ENCODE measurements around the gene RAB3IL1.

Gene RAB3IL1

DNA sequence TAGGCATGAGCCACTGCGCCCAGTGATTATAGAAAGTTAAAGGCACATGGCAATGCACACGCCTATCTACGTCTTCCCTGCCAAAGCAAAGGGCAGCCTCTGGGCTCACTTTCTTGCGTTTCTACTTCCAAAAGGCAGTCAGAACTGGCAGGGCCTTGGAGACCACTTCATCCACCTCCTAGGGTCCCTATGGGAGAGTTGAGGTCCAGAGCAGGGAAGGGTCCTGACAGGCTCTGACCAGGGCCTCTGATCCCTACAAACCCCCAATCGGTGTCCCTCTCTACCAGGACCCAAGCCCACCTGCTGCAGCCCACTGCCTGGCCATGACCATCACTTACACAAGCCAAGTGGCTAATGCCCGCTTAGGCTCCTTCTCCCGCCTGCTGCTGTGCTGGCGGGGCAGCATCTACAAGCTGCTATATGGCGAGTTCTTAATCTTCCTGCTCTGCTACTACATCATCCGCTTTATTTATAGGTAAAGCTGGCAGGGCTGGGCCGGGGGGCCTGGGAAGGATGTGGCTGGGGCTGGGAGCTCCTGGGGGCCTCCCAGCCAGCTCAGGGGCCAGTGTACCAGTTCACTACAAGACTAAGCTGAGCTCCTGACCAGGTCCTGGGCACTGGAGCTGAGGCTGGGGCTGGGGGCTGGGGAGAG is 34.2 kb upstream of the RAB3IL1 start:
- Histone ChIP-seq H3K27ac (ENCODE audit: low read depth, low read length) (no peak overlapping the region), H3K4me3 (ENCODE audit: low read depth, low read length) (no peak overlapping the region), H3K4me1 (ENCODE audit: control insufficient read depth, insufficient read depth, low read length, unreplicated experiment) (peaks cover 26% of the 10 kb centered on the region), H3K36me3 (ENCODE audit: insufficient read depth, low read length) (no peaks in the 10 kb centered on the region), H3K79me2 (ENCODE audit: control insufficient read depth, insufficient read depth, low read length, unreplicated experiment) (peaks cover 6% of the 10 kb centered on the region), H2AFZ (ENCODE audit: low read length, unreplicated experiment) (no peak overlapping the region), H3K27me3 (ENCODE audit: insufficient read depth, low read length) (no peaks in the 10 kb centered on the region)

DNA sequence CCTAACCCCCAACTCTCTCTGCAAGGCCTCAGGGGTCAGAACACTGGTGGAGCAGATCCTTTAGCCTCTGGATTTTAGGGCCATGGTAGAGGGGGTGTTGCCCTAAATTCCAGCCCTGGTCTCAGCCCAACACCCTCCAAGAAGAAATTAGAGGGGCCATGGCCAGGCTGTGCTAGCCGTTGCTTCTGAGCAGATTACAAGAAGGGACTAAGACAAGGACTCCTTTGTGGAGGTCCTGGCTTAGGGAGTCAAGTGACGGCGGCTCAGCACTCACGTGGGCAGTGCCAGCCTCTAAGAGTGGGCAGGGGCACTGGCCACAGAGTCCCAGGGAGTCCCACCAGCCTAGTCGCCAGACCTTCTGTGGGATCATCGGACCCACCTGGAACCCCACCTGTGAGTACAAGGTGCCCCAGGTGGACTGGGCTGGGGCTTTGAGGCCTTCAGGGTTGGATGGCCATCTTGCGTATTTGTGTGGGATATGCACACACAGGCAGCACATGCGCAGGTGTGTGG is 32.7 kb upstream of the RAB3IL1 start, which contains the start of gene BEST1:
BEST1 (plus strand) TSS at position 317 of the 513 bp plus-strand sequence. CDS start 1,456 bp downstream, outside the sequence.
- peak within 1 kb of the TSS; percentile 28 for H2AFZ ChIP-seq (ENCODE audit: low read length, unreplicated experiment)

DNA sequence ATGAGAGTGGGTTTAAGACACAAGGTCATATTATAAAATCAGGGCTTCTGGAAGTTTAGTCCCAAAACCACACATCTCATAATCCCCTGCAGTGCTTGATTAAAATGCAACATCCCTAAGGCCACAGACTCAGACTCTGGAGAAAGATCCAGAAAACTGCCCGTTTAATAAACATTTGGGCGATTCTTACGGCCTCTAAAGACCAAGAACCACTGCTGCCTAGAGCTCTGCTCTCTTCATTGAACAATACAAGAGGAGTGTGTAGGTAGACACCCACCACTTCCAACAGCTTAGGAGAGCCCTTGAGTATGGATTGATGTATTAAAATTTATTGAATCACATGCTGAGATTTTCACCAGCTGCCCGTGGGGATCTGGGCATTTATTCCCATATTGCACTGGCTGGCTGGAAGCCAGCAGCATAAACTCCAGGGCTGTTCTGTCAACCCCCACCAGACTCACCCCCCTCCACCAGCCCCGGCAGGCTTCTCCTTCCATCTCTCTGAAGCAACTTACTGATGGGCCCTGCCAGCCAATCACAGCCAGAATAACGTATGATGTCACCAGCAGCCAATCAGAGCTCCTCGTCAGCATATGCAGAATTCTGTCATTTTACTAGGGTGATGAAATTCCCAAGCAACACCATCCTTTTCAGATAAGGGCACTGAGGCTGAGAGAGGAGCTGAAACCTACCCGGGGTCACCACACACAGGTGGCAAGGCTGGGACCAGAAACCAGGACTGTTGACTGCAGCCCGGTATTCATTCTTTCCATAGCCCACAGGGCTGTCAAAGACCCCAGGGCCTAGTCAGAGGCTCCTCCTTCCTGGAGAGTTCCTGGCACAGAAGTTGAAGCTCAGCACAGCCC is 32.0 kb upstream of the RAB3IL1 start:
- Histone ChIP-seq H3K36me3 (ENCODE audit: insufficient read depth, low read length) (no peaks in the 10 kb centered on the region), H3K27ac (ENCODE audit: low read depth, low read length) (peak overlapping the region; percentile 43), H3K4me3 (ENCODE audit: low read depth, low read length) (no peak overlapping the region), H3K79me2 (ENCODE audit: control insufficient read depth, insufficient read depth, low read length, unreplicated experiment) (no peaks in the 10 kb centered on the region), H2AFZ (ENCODE audit: low read length, unreplicated experiment) (peak overlapping the region; percentile 28), H3K4me1 (ENCODE audit: control insufficient read depth, insufficient read depth, low read length, unreplicated experiment) (peaks cover 21% of the 10 kb centered on the region), H3K27me3 (ENCODE audit: insufficient read depth, low read length) (no peaks in the 10 kb centered on the region)

More for the DNA sequence above, 32.7 kb upstream of the RAB3IL1 start, which contains the start of gene BEST1:
- H3K27ac ChIP-seq (ENCODE audit: low read depth, low read length) = peak within 1 kb of the TSS; percentile 43
- H3K4me3 ChIP-seq (ENCODE audit: low read depth, low read length) = no peak within 1 kb of the TSS
- H3K79me2 ChIP-seq (ENCODE audit: control insufficient read depth, insufficient read depth, low read length, unreplicated experiment) = no peaks in the 10 kb centered on the region
- no peaks in the 10 kb centered on the region for H3K36me3 ChIP-seq (ENCODE audit: insufficient read depth, low read length)
- H3K27me3 ChIP-seq (ENCODE audit: insufficient read depth, low read length) = no peaks in the 10 kb centered on the region
- H3K4me1 ChIP-seq (ENCODE audit: control insufficient read depth, insufficient read depth, low read length, unreplicated experiment) = peaks cover 26% of the 10 kb centered on the region

DNA sequence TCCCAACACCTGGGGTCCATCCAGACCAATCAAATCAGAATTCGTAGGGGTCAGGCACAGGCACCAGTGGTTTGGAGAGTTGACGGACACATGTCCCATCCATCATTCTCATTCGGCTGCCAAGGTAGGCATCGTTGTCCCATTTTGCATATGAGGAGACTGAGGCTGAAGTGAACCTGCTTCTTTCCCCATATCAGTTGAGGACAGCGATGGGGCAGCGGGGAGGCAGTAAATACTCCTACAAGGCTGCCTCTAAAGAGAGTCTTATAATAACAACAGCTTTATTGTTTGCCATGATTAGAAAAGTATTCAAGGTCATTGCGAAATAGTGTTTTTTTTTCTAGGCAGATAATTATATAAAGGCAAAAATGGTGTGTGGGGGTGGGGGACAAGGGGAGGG is 31.1 kb upstream of the RAB3IL1 start:
- Histone ChIP-seq H3K36me3 (ENCODE audit: insufficient read depth, low read length) (no peaks in the 10 kb centered on the region), H3K79me2 (ENCODE audit: control insufficient read depth, insufficient read depth, low read length, unreplicated experiment) (no peaks in the 10 kb centered on the region), H3K4me1 (ENCODE audit: control insufficient read depth, insufficient read depth, low read length, unreplicated experiment) (peaks cover 21% of the 10 kb centered on the region), H3K4me3 (ENCODE audit: low read depth, low read length) (no peak overlapping the region), H3K27me3 (ENCODE audit: insufficient read depth, low read length) (no peaks in the 10 kb centered on the region), H3K27ac (ENCODE audit: low read depth, low read length) (no peak overlapping the region), H2AFZ (ENCODE audit: low read length, unreplicated experiment) (no peak overlapping the region)

DNA sequence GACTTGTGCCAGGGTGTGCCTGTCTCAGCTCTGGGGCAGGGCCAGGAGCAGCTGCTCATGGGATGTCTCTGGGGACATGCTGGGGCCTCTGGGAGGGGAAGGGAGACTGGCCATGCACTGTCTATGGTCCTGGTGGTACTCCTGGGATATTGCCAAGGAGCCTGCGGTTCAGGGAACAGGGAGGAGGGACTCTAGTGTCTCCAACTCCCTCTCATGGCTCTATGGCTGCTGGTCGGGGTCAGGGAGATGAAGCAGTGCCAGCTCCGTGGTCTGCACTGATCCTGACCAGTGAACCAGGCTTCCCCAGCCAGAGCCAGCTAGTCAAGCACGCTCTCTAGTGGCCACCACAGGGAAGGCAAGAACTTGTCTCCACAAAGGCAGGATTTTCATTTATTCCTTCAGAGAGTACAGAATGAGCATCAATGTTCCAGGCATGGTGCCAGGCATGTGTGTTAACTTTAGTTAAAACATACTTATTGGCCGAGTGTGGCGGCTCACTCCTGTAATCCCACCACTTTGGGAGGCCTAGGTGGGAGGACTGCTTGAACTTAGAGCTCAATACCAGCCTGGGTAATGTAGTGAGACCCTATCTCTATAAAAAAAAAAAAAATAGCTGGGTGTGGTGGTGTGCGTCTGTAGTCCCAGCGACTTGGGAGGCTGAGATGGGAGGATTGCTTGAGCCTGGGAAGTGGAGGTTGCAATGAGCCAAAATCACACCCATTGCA is 30.3 kb upstream of the RAB3IL1 start:
- H3K36me3 ChIP-seq (ENCODE audit: insufficient read depth, low read length) = no peaks in the 10 kb centered on the region
- no peak overlapping the region for H3K27ac ChIP-seq (ENCODE audit: low read depth, low read length)
- 0 out of 2 replicates have a peak, but pooled peaks cover 4% of the 10 kb centered on the region for H3K27me3 ChIP-seq (ENCODE audit: insufficient read depth, low read length)
- no peaks in the 10 kb centered on the region for H3K79me2 ChIP-seq (ENCODE audit: control insufficient read depth, insufficient read depth, low read length, unreplicated experiment)
- H2AFZ ChIP-seq (ENCODE audit: low read length, unreplicated experiment) = no peak overlapping the region
- no peak overlapping the region for H3K4me3 ChIP-seq (ENCODE audit: low read depth, low read length)
- peaks cover 21% of the 10 kb centered on the region for H3K4me1 ChIP-seq (ENCODE audit: control insufficient read depth, insufficient read depth, low read length, unreplicated experiment)

DNA sequence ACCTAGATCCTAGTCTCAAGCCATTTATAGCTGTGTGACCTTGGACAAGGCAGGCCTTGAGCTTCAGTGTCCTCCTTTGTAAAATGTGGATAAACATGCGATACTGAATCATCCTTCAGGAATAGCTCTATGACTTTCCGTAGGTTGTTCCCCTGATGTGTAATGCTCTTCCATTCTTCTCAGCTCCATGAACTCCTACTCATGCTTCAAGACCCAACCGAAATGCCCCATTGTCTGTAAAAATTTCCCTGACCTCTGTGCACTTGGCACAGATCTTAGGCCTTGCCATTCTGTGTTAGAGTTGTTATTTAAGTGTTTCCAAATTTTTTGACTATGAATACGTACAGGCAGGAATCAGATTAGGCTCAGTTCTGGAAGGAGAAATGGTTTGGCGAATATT is 29.5 kb upstream of the RAB3IL1 start:
- Histone ChIP-seq H2AFZ (ENCODE audit: low read length, unreplicated experiment) (no peak overlapping the region), H3K4me3 (ENCODE audit: low read depth, low read length) (no peak overlapping the region), H3K27ac (ENCODE audit: low read depth, low read length) (no peak overlapping the region), H3K36me3 (ENCODE audit: insufficient read depth, low read length) (no peaks in the 10 kb centered on the region), H3K27me3 (ENCODE audit: insufficient read depth, low read length) (0 out of 2 replicates have a peak, but pooled peaks cover 5% of the 10 kb centered on the region), H3K4me1 (ENCODE audit: control insufficient read depth, insufficient read depth, low read length, unreplicated experiment) (peaks cover 21% of the 10 kb centered on the region), H3K79me2 (ENCODE audit: control insufficient read depth, insufficient read depth, low read length, unreplicated experiment) (no peaks in the 10 kb centered on the region)

DNA sequence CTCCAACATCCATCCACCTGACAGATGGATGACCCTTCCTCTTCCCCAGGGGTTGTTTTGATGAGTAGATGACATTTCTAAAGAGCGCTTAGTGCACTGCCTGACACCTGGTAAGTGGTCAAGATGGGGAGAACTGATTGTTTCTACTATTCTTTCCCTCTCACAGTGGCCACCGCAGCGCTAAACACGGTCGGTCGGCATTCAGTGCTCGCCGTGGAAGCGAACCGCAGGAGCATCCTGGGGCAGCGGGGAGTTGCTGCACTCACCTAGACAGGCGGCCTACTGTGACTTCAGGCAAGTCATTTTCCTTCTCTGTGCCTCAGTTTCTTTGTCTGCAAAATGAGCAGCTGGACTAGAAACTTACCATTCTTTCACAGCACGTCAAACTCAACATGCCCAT is 27.8 kb upstream of the RAB3IL1 start:
- H3K4me1 ChIP-seq (ENCODE audit: control insufficient read depth, insufficient read depth, low read length, unreplicated experiment) = peaks cover 19% of the 10 kb centered on the region
- no peaks in the 10 kb centered on the region for H3K36me3 ChIP-seq (ENCODE audit: insufficient read depth, low read length)
- 0 out of 2 replicates have a peak, but pooled peaks cover 5% of the 10 kb centered on the region for H3K27me3 ChIP-seq (ENCODE audit: insufficient read depth, low read length)
- no peak overlapping the region for H3K4me3 ChIP-seq (ENCODE audit: low read depth, low read length)
- no peaks in the 10 kb centered on the region for H3K79me2 ChIP-seq (ENCODE audit: control insufficient read depth, insufficient read depth, low read length, unreplicated experiment)
- H2AFZ ChIP-seq (ENCODE audit: low read length, unreplicated experiment) = no peak overlapping the region
- H3K27ac ChIP-seq (ENCODE audit: low read depth, low read length) = no peak overlapping the region

DNA sequence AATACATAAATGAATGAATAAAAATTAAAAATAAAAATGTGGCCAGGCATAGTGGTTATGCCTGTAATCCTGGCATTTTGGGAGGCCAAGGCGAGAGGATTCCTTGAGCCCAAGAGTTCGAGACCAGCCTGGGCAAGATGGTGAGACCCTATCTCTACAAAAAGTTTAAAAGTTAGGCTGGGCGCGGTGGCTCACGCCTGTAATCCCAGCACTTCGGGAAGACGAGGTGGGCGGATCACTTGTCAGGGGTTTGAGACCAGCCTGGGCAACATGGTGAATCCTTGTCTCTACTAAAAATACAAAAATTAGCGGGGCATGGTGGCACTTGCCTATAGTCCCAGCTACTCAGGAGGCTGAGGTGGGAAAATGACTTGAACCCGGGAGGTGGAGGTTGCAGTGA is 23.1 kb upstream of the RAB3IL1 start:
- H3K27me3 ChIP-seq (ENCODE audit: insufficient read depth, low read length) = 0 out of 2 replicates have a peak, but pooled peaks cover 10% of the 10 kb centered on the region

DNA sequence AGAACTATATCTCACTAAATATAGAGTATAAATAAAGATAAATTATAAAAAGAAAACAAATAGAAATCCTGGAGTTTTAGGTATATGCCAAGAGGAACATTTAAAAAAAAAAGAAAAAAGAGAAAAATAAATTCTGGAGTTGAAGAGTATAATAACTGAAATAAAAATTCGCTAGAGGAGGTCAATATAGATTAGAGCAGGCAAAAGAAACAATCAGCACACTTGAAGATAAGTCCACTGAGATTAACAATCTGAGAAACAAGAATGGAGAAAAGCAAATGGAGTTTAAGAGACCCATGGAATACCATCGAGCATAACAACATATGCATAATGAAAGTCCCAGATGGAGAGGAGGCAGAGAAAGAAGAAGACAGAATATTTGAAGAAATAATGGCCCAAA is 18.5 kb upstream of the RAB3IL1 start:
- Histone ChIP-seq H3K27me3 (ENCODE audit: insufficient read depth, low read length) (peaks cover 12% of the 10 kb centered on the region; the same call in 1 of the 2 replicates), H3K36me3 (ENCODE audit: insufficient read depth, low read length) (no peaks in the 10 kb centered on the region), H3K79me2 (ENCODE audit: control insufficient read depth, insufficient read depth, low read length, unreplicated experiment) (no peaks in the 10 kb centered on the region), H3K27ac (ENCODE audit: low read depth, low read length) (no peak overlapping the region), H2AFZ (ENCODE audit: low read length, unreplicated experiment) (no peak overlapping the region), H3K4me3 (ENCODE audit: low read depth, low read length) (no peak overlapping the region), H3K4me1 (ENCODE audit: control insufficient read depth, insufficient read depth, low read length, unreplicated experiment) (no peaks in the 10 kb centered on the region)

More for the DNA sequence above, 23.1 kb upstream of the RAB3IL1 start:
- Histone ChIP-seq H3K27ac (ENCODE audit: low read depth, low read length) (no peak overlapping the region), H3K36me3 (ENCODE audit: insufficient read depth, low read length) (no peaks in the 10 kb centered on the region), H3K4me1 (ENCODE audit: control insufficient read depth, insufficient read depth, low read length, unreplicated experiment) (no peaks in the 10 kb centered on the region), H3K79me2 (ENCODE audit: control insufficient read depth, insufficient read depth, low read length, unreplicated experiment) (no peaks in the 10 kb centered on the region), H2AFZ (ENCODE audit: low read length, unreplicated experiment) (no peak overlapping the region), H3K4me3 (ENCODE audit: low read depth, low read length) (no peak overlapping the region)

DNA sequence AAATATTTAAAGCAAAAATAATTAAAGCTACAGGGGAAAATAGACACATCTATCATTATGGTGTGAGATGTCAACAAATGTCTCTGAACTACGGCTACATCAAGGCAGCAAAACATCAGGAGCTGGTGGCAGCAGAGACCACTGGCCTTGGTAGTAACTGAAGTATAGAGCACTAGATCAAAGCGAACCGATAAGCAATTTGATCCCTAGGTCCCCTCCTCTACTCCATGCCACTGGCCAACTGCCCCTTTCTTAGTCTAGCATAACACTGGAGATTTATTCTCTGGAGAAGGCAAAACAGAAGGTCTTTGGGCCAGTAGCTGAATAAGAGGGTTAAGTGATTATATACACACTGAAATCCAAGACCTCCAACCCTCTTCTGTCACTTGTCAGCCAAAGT is 13.6 kb upstream of the RAB3IL1 start:
- no peaks in the 10 kb centered on the region for H3K79me2 ChIP-seq (ENCODE audit: control insufficient read depth, insufficient read depth, low read length, unreplicated experiment)
- H3K4me3 ChIP-seq (ENCODE audit: low read depth, low read length) = no peak overlapping the region
- H2AFZ ChIP-seq (ENCODE audit: low read length, unreplicated experiment) = no peak overlapping the region
- no peak overlapping the region for H3K27ac ChIP-seq (ENCODE audit: low read depth, low read length)
- H3K4me1 ChIP-seq (ENCODE audit: control insufficient read depth, insufficient read depth, low read length, unreplicated experiment) = no peaks in the 10 kb centered on the region
- H3K27me3 ChIP-seq (ENCODE audit: insufficient read depth, low read length) = peaks cover 8% of the 10 kb centered on the region; the same call in 1 of the 2 replicates
- no peaks in the 10 kb centered on the region for H3K36me3 ChIP-seq (ENCODE audit: insufficient read depth, low read length)
